Esophagus squamous epithelium (tissue), 5 donors: ENCODE measurements around the gene NDRG3. TPM values are rescaled to one million over a fixed set of nuclear protein-coding genes. Genes with fewer than 3 reads are reported as not detected.

Source experiments
- DNase-seq: peaks from one replicate; lab custom pipeline; 2025; lab: John Stamatoyannopoulos, UW
- H3K27ac ChIP-seq, 4 donors: fragments of 200-600 bp; sonication (generic); one replicate each; pipeline ENCODE4 v1.5.1; 2016 to 2019; ENCODE audit warnings: mild to moderate bottlenecking in 1 of 4
- H3K27me3 ChIP-seq, 4 donors: fragments of 200-600 bp; sonication (generic); 1 replicate in 3 of 4; 2 replicates in 1 of 4; pipeline versions ENCODE4 v1.5.1 to v1.6.0; 2017 to 2021; ENCODE audit warnings: antibody characterized with exemption in 1 of 4
- H3K36me3 ChIP-seq, 3 donors: fragments of 200-600 bp; sonication (generic); one replicate each; pipeline ENCODE4 v1.5.1; 2016 to 2019
- H3K4me1 ChIP-seq, 3 donors: fragments of 200-600 bp; sonication (generic); one replicate each; pipeline ENCODE4 v1.5.1; 2017 to 2019
- H3K4me3 ChIP-seq, 4 donors: fragments of 200-600 bp; sonication (generic); 1 replicate in 3 of 4; 2 replicates in 1 of 4; pipeline ENCODE4 v1.5.1; 2016 to 2019; ENCODE audit warnings: mild to moderate bottlenecking in 2 of 4, moderate library complexity in 1 of 4
- H3K9me3 ChIP-seq, 3 donors: fragments of 200-600 bp; sonication (generic); one replicate each; pipeline ENCODE4 v1.5.1; 2016 to 2019
- CTCF ChIP-seq, 6 experiments: fragments of 450-650 bp in 4 of 6; fragments of 200-600 bp in 2 of 6; sonication (generic) in 2 of 6; IDR thresholded peaks; one replicate each; pipeline ENCODE4 v1.5.1; 2016 to 2019; ENCODE audit warnings: antibody characterized with exemption in 6 of 6, mild to moderate bottlenecking in 4 of 6, moderate library complexity in 4 of 6
- POLR2A ChIP-seq, 4 donors: fragments of 450-650 bp; IDR thresholded peaks; one replicate each; pipeline ENCODE4 v1.6.1; 2017; ENCODE audit warnings: antibody characterized with exemption in 4 of 4, mild to moderate bottlenecking in 4 of 4, moderate library complexity in 3 of 4
- WGBS, 2 donors: methylation state at CpG; one replicate each; pipeline ENCODE4 v1.1.5; 2018; 5-methylcytosine and 5-hydroxymethylcytosine counted together
- intact Hi-C: fragments of 100-400 bp; cut with DNase I; formaldehyde crosslinking; loops from one replicate; pipeline ENCODE4 v1.15.0; 2022
- total RNA-seq, 4 donors: library from RNA; depleted of rRNA; stranded (reverse); fragments of >200 nt; gene quantifications; one replicate each; pipeline ENCODE4 v1.1.0, GENCODE V29; 2016
- donor health status: DM: yes; HTN: yes; CAD: no.

The NDRG3 gene
- total RNA-seq, 4 donors from 2014 or later, result 13.9 to 23.5 (median 18.1) TPM

GRCh38 chr20:36770680-36771079 lies 24.8 kb upstream of the NDRG3 start:
- Histone ChIP-seq H3K4me1 (peaks cover 7 to 46% (median 23%) of the 10 kb centered on the region in 3 donors), H3K4me3 (no peak overlapping the region), H3K27ac (no peak overlapping the region), H3K36me3 (peaks cover 0 to 31% (median 0%) of the 10 kb centered on the region in 3 donors), H3K27me3 (no peaks in the 10 kb centered on the region), H3K9me3 (no peaks in the 10 kb centered on the region)
- 79 to 90% methylated on average over 7 of the region's 7 CpGs for WGBS, 2 donors
- DNase-seq, result no peak
- no peak for TF ChIP-seq POLR2A (IDR thresholded peaks at IDR 0.05)
- TF ChIP-seq CTCF (IDR thresholded peaks at IDR 0.05), result no peak
- intact Hi-C loops, result loop anchor here (5.0 kb wide), 1 partner anchor 163 kb away; the partner anchor contains the start of gene RAB5IF

GRCh38 chr20:36768768-36769430 lies 23.0 kb upstream of the NDRG3 start:
- TF ChIP-seq CTCF (IDR thresholded peaks at IDR 0.05) (no peak), POLR2A (IDR thresholded peaks at IDR 0.05) (no peak)
- DNase-seq, result no peak
- H3K4me1 ChIP-seq, result peaks cover 0 to 30% (median 13%) of the 10 kb centered on the region in 3 donors
- intact Hi-C loops, result no loop called here
- no peaks in the 10 kb centered on the region for H3K27me3 ChIP-seq
- peak overlapping the region in 3 of 4 donors; percentile 7 to 44 (median 9) for H3K27ac ChIP-seq
- H3K36me3 ChIP-seq, result peaks cover 0 to 34% (median 0%) of the 10 kb centered on the region in 3 donors
- no peak overlapping the region for H3K4me3 ChIP-seq
- 62 to 68% methylated on average over 5 of the region's 5 CpGs for WGBS, 2 donors
- no peaks in the 10 kb centered on the region for H3K9me3 ChIP-seq

- no peak for DNase-seq
- H3K9me3 ChIP-seq, result no peaks in the 10 kb centered on the region
- H3K4me1 ChIP-seq, result peaks cover 0 to 10% (median 0%) of the 10 kb centered on the region in 3 donors
- H3K36me3 ChIP-seq, result peaks cover 0 to 37% (median 0%) of the 10 kb centered on the region in 3 donors
- no peaks in the 10 kb centered on the region for H3K27me3 ChIP-seq
- intact Hi-C loops, result no loop called here
- WGBS, 2 donors, result 90 to 93% methylated on average over 4 of the region's 4 CpGs
- TF ChIP-seq POLR2A (IDR thresholded peaks at IDR 0.05), result no peak
- no peak for TF ChIP-seq CTCF (IDR thresholded peaks at IDR 0.05)
- H3K27ac ChIP-seq, result no peak overlapping the region
- H3K4me3 ChIP-seq, result no peak overlapping the region
These were observed 15.2 kb upstream of the NDRG3 start for GRCh38 chr20:36761125-36761524.

- H3K4me3 ChIP-seq, result no peak overlapping the region
- no peak for TF ChIP-seq POLR2A (IDR thresholded peaks at IDR 0.05)
- TF ChIP-seq CTCF (IDR thresholded peaks at IDR 0.05), result no peak
- H3K36me3 ChIP-seq, result peaks cover 0 to 38% (median 0%) of the 10 kb centered on the region in 3 donors
- no peaks in the 10 kb centered on the region for H3K9me3 ChIP-seq
- 88% methylated on average over 6 of the region's 6 CpGs for WGBS, 2 donors
- H3K27ac ChIP-seq, result no peak overlapping the region
- no peaks in the 10 kb centered on the region for H3K27me3 ChIP-seq
- H3K4me1 ChIP-seq, result peaks cover 0 to 10% (median 0%) of the 10 kb centered on the region in 3 donors
- DNase-seq, result no peak
- intact Hi-C loops, result no loop called here
These were observed 14.8 kb upstream of the NDRG3 start for GRCh38 chr20:36760647-36761046.

- H3K4me1 ChIP-seq, result peaks cover 0 to 18% (median 5%) of the 10 kb centered on the region in 3 donors
- no peak for DNase-seq
- no peaks in the 10 kb centered on the region for H3K27me3 ChIP-seq
- intact Hi-C loops, result no loop called here
- H3K9me3 ChIP-seq, result no peaks in the 10 kb centered on the region
- no peak overlapping the region for H3K4me3 ChIP-seq
- H3K36me3 ChIP-seq, result peaks cover 0 to 53% (median 0%) of the 10 kb centered on the region in 3 donors
- peak overlapping the region in 2 of 4 donors; percentile 61 to 72 for H3K27ac ChIP-seq
- WGBS, 2 donors, result 88 to 93% methylated on average over 1 of the region's 1 CpG
- no peak for TF ChIP-seq POLR2A (IDR thresholded peaks at IDR 0.05)
- no peak for TF ChIP-seq CTCF (IDR thresholded peaks at IDR 0.05)
These were observed 12.4 kb upstream of the NDRG3 start for GRCh38 chr20:36758276-36758675.
